Measurements from ENCODE around the gene BLTP3B. TPM values are rescaled to one million over a fixed set of nuclear protein-coding genes. Genes with fewer than 3 reads are reported as not detected.

Gene BLTP3B
- total RNA-seq, 2 donors from 2014 or later, result 29.1 to 40.6 TPM

- peak; percentile 55 for DNase-seq
- Mint-ChIP-seq H3K27ac (no peak overlapping the region), H3K4me1 (no peaks in the 10 kb centered on the region), H3K9me3 (peaks cover 5% of the 10 kb centered on the region), H3K36me3 (ENCODE audit: low read depth) (peaks cover 31% of the 10 kb centered on the region), H3K27me3 (ENCODE audit: insufficient read depth) (no peaks in the 10 kb centered on the region), H3K4me3 (no peak overlapping the region)
- Histone ChIP-seq H3K9me3 (ENCODE audit: control insufficient read depth, low read length) (peaks cover 6% of the 10 kb centered on the region), H3K36me3 (ENCODE audit: control insufficient read depth, insufficient read depth, low read length) (peaks cover 11% of the 10 kb centered on the region), H3K9ac (ENCODE audit: extremely low read depth, low read length, poor library complexity, severe bottlenecking) (no peak overlapping the region), H3K27ac (ENCODE audit: low read depth, low read length) (no peak overlapping the region), H3K4me1 (ENCODE audit: control insufficient read depth, insufficient read depth, low read length) (no peaks in the 10 kb centered on the region), H3K4me3 (ENCODE audit: low read length) (no peak overlapping the region), H3K27me3 (ENCODE audit: control insufficient read depth, insufficient read depth, low read length, poor library complexity, severe bottlenecking) (no peaks in the 10 kb centered on the region)
- no peak for TF ChIP-seq CTCF (conservative IDR thresholded peaks at IDR 0.05)
- WGBS, 2 experiments (ENCODE audit: insufficient coverage in 1 of 2, insufficient read length in 1 of 2), result 94% methylated on average over 7 of the region's 7 CpGs; no CpG with 5 or more reads in 1 of the 2 experiments
Observed at GRCh38 chr12:100170313-100170858, 27.7 kb upstream of the BLTP3B start.

- no peak overlapping the region for H3K9ac ChIP-seq (ENCODE audit: extremely low read depth, low read length, poor library complexity, severe bottlenecking)
- no peaks in the 10 kb centered on the region for H3K27me3 Mint-ChIP-seq (ENCODE audit: insufficient read depth)
- no peak overlapping the region for H3K4me3 Mint-ChIP-seq
- H3K9me3 Mint-ChIP-seq, result peaks cover 15% of the 10 kb centered on the region
- peaks cover 36% of the 10 kb centered on the region for H3K36me3 Mint-ChIP-seq (ENCODE audit: low read depth)
- no peak for TF ChIP-seq CTCF (conservative IDR thresholded peaks at IDR 0.05)
- peaks cover 13% of the 10 kb centered on the region for H3K36me3 ChIP-seq (ENCODE audit: control insufficient read depth, insufficient read depth, low read length)
- H3K9me3 ChIP-seq (ENCODE audit: control insufficient read depth, low read length), result peaks cover 17% of the 10 kb centered on the region
- DNase-seq, result no peak
- no peak overlapping the region for H3K4me3 ChIP-seq (ENCODE audit: low read length)
- H3K4me1 ChIP-seq (ENCODE audit: control insufficient read depth, insufficient read depth, low read length), result no peaks in the 10 kb centered on the region
- H3K27me3 ChIP-seq (ENCODE audit: control insufficient read depth, insufficient read depth, low read length, poor library complexity, severe bottlenecking), result no peaks in the 10 kb centered on the region
- H3K27ac ChIP-seq (ENCODE audit: low read depth, low read length), result no peak overlapping the region
- no peak overlapping the region for H3K27ac Mint-ChIP-seq
- H3K4me1 Mint-ChIP-seq, result no peaks in the 10 kb centered on the region
- 97 to 98% methylated on average over 9 of the region's 9 CpGs for WGBS, 2 experiments (ENCODE audit: insufficient coverage in 1 of 2, insufficient read length in 1 of 2)
Observed at GRCh38 chr12:100169345-100169744, 26.7 kb upstream of the BLTP3B start.

- peaks cover 6% of the 10 kb centered on the region for H3K4me1 Mint-ChIP-seq
- Histone ChIP-seq H3K36me3 (ENCODE audit: control insufficient read depth, insufficient read depth, low read length) (peaks cover 13% of the 10 kb centered on the region), H3K27me3 (ENCODE audit: control insufficient read depth, insufficient read depth, low read length, poor library complexity, severe bottlenecking) (no peaks in the 10 kb centered on the region), H3K27ac (ENCODE audit: low read depth, low read length) (no peak overlapping the region), H3K4me1 (ENCODE audit: control insufficient read depth, insufficient read depth, low read length) (no peaks in the 10 kb centered on the region), H3K9me3 (ENCODE audit: control insufficient read depth, low read length) (peaks cover 23% of the 10 kb centered on the region), H3K9ac (ENCODE audit: extremely low read depth, low read length, poor library complexity, severe bottlenecking) (no peak overlapping the region), H3K4me3 (ENCODE audit: low read length) (no peak overlapping the region)
- no peaks in the 10 kb centered on the region for H3K27me3 Mint-ChIP-seq (ENCODE audit: insufficient read depth)
- DNase-seq, result no peak
- H3K36me3 Mint-ChIP-seq (ENCODE audit: low read depth), result peaks cover 38% of the 10 kb centered on the region
- H3K4me3 Mint-ChIP-seq, result no peak overlapping the region
- WGBS, 2 experiments (ENCODE audit: insufficient coverage in 1 of 2, insufficient read length in 1 of 2), result 93 to 98% methylated on average over 3 to 4 of the region's 4 CpGs
- no peak for TF ChIP-seq CTCF (conservative IDR thresholded peaks at IDR 0.05)
- peaks cover 16% of the 10 kb centered on the region for H3K9me3 Mint-ChIP-seq
- H3K27ac Mint-ChIP-seq, result no peak overlapping the region
Observed at GRCh38 chr12:100168562-100168961, 25.9 kb upstream of the BLTP3B start.

Data from endodermal cell (in vitro differentiated cells).